ENCODE results near the gene CELSR2.
"Not testable (repeated sequence)": the region's sequence is repeated elsewhere in the genome, so short reads cannot be mapped to it uniquely, and the experiment has no call there.

The CELSR2 gene

DNA sequence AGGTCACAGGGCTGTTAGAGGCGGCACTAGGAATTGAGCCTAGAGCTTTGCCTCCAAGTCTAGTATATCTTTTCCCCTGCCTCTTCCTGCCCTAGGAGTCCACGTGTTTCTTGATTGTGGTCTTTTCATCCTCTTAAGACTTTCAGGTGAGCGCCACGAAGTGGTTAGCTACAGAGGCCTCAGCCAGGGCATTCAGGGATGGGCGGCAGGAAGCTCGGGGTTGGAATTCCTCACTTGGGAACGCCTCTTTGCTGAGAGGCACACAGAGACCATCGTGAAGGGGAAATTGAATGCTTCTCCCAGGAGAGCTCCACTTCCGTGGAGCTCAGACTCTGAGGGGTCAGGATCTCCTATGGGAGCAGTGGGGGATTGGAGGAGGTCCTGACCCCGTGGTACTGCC lies 56.7 kb downstream of the CELSR2 start:
- DNase-seq (ENCODE audit: low read depth, low spot score) = not testable (repeated sequence)

DNA sequence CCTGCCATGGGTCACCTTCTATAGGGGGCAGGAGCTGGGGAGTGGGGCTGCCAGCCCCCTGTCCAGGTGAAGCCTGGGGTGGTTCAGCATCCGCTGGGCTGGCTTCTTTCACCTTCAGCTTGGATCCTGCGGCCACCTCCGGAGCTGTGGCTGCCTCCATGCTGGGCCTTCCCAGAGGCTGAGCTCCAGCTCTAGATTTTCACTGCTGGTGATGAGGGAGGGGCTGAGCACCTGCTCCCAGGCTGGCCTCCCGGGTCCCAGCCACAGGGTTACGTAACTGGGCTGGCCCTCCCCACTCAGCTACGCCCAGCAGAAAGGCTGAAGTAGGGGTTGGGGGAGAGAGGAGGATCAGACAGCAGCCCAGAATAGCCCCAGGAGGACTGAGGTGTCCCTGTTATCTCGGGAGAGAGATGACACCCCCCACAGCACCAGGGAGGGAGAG lies 57.5 kb downstream of the CELSR2 start, which contains the start of gene MYBPHL:
TSS of gene MYBPHL (minus strand) at position 180 of the 442 bp plus-strand sequence. CDS start at position 160, 20 bp downstream.
- DNase-seq (ENCODE audit: low read depth, low spot score) = no peak

DNA sequence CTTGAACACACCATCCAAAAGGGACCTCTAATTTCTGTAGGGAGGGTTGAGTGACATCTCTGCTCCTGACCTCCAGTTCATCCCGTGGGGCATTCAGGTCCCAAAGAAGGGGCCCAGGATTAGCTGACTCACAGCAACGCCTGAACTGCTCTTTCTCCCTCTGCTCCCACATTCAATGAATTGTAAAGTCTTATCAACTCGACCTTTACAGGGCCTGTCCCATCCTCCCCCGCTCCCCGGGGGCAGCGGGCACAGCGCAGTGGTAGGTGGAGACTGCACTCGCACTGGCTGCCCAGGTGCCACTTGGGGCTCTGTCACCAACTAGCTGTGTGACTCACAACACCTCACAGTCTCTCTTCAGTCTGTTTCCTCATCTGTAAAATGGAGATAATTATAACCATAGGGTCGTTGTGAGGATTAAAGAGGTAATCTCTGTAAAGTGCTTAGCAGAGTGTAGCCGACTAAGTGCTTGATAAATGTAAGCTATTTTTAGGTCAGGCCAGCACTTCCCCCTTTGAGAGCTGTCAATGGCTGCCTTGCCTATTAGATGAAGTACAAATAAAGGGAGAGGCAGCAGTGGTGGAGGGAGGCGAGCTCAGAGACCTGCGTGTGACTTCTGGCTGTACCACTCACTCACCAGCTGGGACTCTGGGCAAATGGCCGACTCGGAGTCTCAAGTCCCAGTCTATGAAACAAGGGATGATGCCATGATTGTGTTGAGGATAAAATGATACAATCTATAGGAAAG lies 58.1 kb downstream of the CELSR2 start:
- no peak for DNase-seq (ENCODE audit: low read depth, low spot score)

DNA sequence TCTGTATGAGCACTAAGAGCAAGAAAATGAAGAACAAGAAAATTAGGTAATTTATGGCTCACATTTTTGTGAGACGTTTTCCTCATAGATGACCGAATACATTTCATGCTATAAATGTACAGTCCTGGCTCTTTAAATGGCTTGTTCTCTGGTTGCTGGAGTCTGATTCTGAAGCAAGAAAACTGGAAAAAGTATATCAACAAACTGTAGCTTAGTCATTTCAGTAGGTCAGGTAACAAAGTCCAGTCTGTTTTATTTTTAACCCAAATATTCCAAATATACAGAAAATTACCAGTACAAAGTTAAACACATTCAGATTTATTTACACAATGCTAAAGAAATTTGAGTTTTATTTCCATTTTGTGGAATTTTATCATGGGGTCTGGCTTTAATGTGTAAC lies 60.0 kb downstream of the CELSR2 start:
- no peak for DNase-seq (ENCODE audit: low read depth, low spot score)

DNA sequence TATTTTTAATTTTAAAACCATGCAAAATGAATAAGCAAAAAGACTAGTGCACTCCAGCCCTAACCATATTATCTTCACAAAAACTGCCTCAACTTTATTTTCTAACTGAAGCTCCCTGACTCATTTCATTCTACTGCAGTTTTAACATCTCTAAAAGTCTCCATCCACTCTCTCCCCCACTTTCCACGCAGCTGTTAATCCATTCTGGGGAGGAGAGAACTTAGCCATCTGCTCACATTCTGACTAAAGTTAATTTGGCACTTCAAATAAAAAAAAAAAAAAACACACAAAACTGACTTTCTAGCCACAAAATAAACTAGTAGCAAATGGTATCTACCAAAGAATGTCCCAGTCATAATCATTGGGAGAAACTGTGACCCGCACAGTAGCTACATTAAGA lies 62.9 kb downstream of the CELSR2 start:
- no peak for DNase-seq (ENCODE audit: low read depth, low spot score)

DNA sequence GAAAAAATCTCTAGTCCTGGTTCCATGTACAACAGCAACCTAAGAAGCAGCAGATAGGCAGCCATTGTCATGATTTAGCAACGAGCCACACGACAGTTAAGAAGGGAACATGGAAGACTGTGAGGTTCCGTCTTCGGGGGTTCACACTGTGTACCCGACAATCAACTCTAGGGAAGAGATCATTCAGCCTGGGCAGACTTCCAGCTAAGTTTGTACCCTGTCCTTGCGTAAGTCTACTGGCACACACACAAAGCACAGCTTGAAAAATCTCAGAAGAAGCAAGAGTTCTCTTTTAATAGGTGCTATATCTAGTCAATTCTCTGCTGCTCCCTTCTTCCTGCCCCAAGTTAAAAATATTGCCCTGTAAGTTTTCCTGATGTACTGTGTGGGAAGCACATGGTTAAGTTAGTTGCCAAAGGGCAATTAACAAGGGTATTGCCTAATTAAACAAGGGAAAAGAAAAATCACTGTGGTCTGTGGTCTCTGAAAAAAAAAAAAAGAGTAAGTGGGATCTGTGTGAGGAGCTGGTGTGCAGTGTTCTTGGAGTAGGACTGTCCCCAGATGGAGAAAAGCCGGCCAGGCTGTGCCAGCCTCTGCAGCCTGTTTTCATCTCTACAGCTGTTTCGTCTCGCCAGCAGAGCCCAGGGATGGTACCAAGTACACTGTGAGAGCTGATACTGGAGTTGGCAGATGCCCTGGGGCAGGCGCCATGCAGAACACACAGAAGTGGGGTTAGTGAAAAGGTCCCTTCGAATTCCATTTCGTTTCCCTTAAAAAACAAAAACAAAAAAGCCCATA lies 63.8 kb downstream of the CELSR2 start:
- DNase-seq (ENCODE audit: low read depth, low spot score) = no peak

DNA sequence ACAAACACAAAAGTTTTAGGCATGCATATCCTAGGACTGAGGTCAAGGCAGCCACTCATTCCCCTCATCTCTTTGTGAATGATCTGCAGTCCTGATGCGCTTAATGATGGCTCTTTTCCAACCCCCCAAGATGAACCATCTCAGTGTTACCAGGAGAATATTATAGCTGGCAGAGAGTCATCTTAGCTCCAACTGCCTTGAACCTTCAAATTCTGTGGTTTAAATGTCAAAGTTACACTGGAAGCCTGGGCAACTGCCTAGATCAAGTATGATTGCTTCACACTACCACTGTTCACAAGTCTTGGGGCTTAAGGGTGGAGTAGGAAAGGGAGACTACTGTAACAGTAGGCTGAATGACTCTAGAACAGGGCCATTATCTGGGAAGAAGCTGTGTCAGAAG lies 65.5 kb downstream of the CELSR2 start:
- DNase-seq (ENCODE audit: low read depth, low spot score) = no peak

DNA sequence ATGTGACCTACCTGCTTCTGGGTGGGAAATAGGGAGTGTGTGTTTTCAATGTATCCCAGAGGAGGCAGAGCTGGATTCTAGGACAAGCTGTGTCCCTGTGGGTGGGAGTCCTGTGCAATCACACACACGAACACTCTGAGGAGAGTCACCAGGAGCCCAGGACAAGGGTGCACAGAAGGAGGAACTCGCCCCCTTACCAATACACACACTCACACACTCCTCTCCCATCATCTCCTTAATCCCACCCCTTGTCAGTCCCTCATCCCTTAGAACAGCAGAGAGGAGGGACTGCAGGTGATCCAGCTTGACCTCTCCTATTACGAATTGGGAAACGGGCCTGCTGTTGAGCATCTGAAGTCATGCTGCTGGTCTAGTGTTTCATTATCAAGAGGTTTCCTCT lies 65.9 kb downstream of the CELSR2 start:
- DNase-seq (ENCODE audit: low read depth, low spot score) = no peak

DNA sequence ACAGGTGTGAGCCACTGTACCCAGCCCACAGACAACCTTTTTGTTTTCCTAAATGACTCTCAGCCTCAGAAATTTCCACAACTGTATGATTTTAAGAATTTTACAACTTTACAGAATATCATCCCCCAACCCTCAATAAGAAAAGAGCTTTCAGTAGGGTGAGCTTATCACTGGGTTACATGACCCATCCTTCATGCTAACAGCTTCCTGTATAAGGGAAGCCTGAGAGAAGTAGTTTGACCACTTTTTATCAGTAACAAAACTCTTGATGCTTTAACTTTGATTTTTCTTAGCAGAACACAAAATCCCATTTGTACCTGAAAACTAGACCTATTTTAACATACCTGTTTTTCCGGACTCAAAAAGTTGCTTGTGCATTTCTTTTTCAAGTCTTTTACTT lies 67.2 kb downstream of the CELSR2 start:
- DNase-seq (ENCODE audit: low read depth, low spot score) = no peak

DNA sequence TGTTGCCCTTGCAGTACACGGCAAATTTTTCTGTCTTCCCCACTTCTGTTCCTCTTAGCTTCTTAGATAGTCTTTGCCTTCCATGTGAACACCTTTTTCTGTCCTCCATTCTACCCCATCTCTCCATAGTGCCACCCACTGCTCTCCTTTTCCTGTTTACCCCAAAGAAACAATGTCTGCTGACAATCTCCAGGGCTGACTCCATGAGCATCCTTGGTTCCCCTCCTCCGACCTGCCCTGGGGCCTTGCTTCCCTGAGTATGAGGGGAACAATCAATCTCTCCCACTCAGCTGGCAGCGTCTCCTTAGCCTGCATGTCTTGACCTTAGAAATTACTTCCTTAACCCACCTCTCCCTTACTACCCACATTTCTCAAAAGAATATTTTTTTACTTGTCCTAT lies 69.8 kb downstream of the CELSR2 start:
- DNase-seq (ENCODE audit: low read depth, low spot score) = no peak

DNA sequence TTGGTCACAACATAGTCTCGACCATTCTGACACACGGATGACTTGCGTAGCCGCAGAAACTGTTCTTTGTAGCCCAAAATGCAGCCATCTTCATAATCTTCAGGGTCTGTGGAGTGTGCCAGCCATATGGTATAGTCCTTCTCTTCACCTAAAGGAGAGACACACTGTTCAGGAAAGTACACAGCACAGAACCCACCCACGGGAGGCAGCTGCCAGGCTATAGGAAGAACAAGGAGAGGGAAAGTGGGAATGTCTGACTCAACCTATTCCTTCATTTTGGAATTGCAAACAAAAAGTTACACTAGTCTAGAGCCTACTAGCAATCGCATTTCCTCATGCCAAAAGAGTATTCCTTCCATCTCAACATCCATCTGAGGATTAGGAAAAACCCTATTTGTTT lies 73.6 kb downstream of the CELSR2 start:
- DNase-seq (ENCODE audit: low read depth, low spot score) = no peak

Measured in iPS DF 19.7 (cell line).